HEK293T (cell line): Measurements from ENCODE around the gene UNC93B1.
"Not testable (repeated sequence)": the region's sequence is repeated elsewhere in the genome, so short reads cannot be mapped to it uniquely, and the experiment has no call there.

Experiments
- ARNT ChIP-seq: fragments of 450-650 bp; IDR thresholded peaks from 2 replicates; pipeline ENCODE4 v1.6.1; 2017; ENCODE audit warnings: mild to moderate bottlenecking
- BHLHE40 ChIP-seq: fragments of 450-650 bp; IDR thresholded peaks from 2 replicates; pipeline ENCODE4 v1.6.1; 2016; ENCODE audit warnings: mild to moderate bottlenecking, moderate library complexity, borderline replicate concordance
- CTBP1 ChIP-seq: fragments of 450-650 bp; IDR thresholded peaks from 2 replicates; pipeline ENCODE4 v1.6.1; 2016; ENCODE audit warnings: borderline replicate concordance
- FOXA1 ChIP-seq: fragments of 450-650 bp; IDR thresholded peaks from 2 replicates; pipeline ENCODE4 v1.6.1; 2016; ENCODE audit warnings: mild to moderate bottlenecking
- FOXK2 ChIP-seq: fragments of 450-650 bp; IDR thresholded peaks from 2 replicates; pipeline ENCODE4 v1.6.1; 2016; ENCODE audit warnings: mild to moderate bottlenecking
- FOXM1 ChIP-seq: fragments of 450-650 bp; IDR thresholded peaks from 2 replicates; pipeline ENCODE4 v1.6.1; 2017; ENCODE audit warnings: mild to moderate bottlenecking, borderline replicate concordance
- LEF1 ChIP-seq: fragments of 450-650 bp; IDR thresholded peaks from 2 replicates; pipeline ENCODE4 v1.6.1; 2017; ENCODE audit warnings: mild to moderate bottlenecking, borderline replicate concordance
- NFRKB ChIP-seq: fragments of 450-650 bp; IDR thresholded peaks from 2 replicates; pipeline ENCODE4 v1.6.1; 2016; ENCODE audit warnings: mild to moderate bottlenecking, moderate library complexity
- SP1 ChIP-seq: fragments of 450-650 bp; IDR thresholded peaks from 2 replicates; pipeline ENCODE4 v1.6.1; 2017
- TARDBP ChIP-seq: fragments of 450-650 bp; IDR thresholded peaks from 2 replicates; pipeline ENCODE4 v1.6.1; 2016
- ZNF384 ChIP-seq: fragments of 450-650 bp; IDR thresholded peaks from 2 replicates; pipeline ENCODE4 v1.6.1; 2016

DNA sequence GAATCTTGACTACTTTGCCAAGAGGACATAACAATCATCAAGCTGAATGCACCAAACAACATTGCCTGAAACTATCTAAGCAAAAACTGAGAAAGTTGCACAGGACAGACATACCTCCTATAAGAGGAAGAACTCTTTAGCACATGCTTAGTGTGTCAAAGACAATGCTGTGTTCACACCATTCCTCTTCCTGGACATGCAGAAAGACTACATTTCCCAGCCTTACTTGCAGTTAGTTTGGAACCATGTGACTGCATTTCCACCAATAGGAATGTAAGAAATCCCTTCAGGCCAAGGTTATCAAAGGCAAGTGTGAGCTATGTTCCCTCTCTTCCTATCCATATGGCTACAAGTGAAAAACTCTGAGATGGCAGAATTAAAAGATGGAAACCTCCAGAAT, 39.2 kb downstream of the UNC93B1 start:
- TF ChIP-seq FOXA1, TARDBP, SP1, CTBP1, ZNF384, FOXM1, NFRKB, BHLHE40, LEF1, FOXK2, ARNT: not testable (repeated sequence)
